ENCODE results near the gene FABP6. TPM values are rescaled to one million over a fixed set of nuclear protein-coding genes. Genes with fewer than 3 reads are reported as not detected.

The FABP6 gene
- total RNA-seq, 1 donor, result not detected

DNA sequence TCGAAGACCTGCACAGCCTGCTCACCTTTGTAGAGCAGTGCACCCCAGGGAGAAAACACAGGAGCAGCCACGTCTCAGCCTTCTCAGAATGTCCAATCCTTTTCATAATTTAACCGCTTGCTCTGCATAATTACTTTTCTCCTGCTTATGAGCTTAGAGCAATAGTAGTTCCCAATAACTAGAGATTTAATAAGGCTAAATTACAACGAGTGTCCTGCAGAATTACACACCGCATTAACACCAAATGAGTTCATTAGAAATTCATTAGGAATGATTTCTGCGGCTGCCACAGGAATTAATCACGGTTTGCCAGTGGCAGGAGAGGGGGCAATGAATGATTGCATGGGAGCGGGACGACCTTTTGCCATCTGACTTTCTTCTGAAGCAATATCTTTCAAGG, 18.7 kb upstream of the FABP6 start:
- TF ChIP-seq, protein P1, sequence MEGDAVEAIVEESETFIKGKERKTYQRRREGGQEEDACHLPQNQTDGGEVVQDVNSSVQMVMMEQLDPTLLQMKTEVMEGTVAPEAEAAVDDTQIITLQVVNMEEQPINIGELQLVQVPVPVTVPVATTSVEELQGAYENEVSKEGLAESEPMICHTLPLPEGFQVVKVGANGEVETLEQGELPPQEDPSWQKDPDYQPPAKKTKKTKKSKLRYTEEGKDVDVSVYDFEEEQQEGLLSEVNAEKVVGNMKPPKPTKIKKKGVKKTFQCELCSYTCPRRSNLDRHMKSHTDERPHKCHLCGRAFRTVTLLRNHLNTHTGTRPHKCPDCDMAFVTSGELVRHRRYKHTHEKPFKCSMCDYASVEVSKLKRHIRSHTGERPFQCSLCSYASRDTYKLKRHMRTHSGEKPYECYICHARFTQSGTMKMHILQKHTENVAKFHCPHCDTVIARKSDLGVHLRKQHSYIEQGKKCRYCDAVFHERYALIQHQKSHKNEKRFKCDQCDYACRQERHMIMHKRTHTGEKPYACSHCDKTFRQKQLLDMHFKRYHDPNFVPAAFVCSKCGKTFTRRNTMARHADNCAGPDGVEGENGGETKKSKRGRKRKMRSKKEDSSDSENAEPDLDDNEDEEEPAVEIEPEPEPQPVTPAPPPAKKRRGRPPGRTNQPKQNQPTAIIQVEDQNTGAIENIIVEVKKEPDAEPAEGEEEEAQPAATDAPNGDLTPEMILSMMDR (IDR thresholded peaks at IDR 0.05; ENCODE audit: extremely low read depth, low read depth, low read length), result no peak
- Histone ChIP-seq H2AFZ (ENCODE audit: low read length) (no peak overlapping the region), H3K4me2 (ENCODE audit: insufficient read depth, low read length) (no peak overlapping the region), H3K79me2 (ENCODE audit: insufficient read depth, low read length) (no peaks in the 10 kb centered on the region), H3K36me3 (ENCODE audit: insufficient read depth, low read length) (no peaks in the 10 kb centered on the region), H3K9me3 (ENCODE audit: low read depth, low read length) (no peaks in the 10 kb centered on the region), H3K4me3 (ENCODE audit: insufficient read depth, low read length) (no peak overlapping the region), H3K4me1 (ENCODE audit: insufficient read depth, low read length) (no peaks in the 10 kb centered on the region), H3K27me3 (ENCODE audit: insufficient read depth, low read length) (no peaks in the 10 kb centered on the region), H4K20me1 (ENCODE audit: insufficient read depth, low read length) (no peaks in the 10 kb centered on the region), H3K27ac (ENCODE audit: low read depth, low read length) (no peak overlapping the region)
- no peak for DNase-seq (ENCODE audit: insufficient read length, low spot score, missing footprints)

DNA sequence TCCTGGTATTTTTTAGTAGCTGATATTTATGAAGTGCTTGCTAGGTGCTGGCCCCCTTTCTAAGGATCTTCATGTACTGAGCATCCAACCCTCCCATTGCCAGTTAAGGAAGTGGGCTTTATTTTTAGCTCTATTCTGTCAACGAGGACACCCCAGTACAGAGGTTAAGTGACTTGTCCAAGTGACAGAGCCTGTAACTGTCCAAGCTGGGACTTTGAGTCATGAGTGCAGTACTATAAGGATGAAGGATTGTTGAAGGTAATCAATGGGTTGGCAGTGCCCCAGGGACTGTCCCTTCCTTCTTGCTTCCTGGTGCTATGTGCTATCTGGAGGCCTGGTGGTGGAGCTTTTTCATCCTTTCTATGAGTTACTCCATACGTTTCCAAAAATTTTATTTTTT, 18.0 kb upstream of the FABP6 start:
- TF ChIP-seq, protein P1 (IDR thresholded peaks at IDR 0.05; ENCODE audit: extremely low read depth, low read depth, low read length), result no peak
- no peaks in the 10 kb centered on the region for H3K36me3 ChIP-seq (ENCODE audit: insufficient read depth, low read length)
- DNase-seq (ENCODE audit: insufficient read length, low spot score, missing footprints), result no peak
- no peak overlapping the region for H3K4me2 ChIP-seq (ENCODE audit: insufficient read depth, low read length)
- H3K79me2 ChIP-seq (ENCODE audit: insufficient read depth, low read length), result no peaks in the 10 kb centered on the region
- H2AFZ ChIP-seq (ENCODE audit: low read length), result no peak overlapping the region
- H3K9me3 ChIP-seq (ENCODE audit: low read depth, low read length), result no peaks in the 10 kb centered on the region
- H4K20me1 ChIP-seq (ENCODE audit: insufficient read depth, low read length), result no peaks in the 10 kb centered on the region
- no peak overlapping the region for H3K27ac ChIP-seq (ENCODE audit: low read depth, low read length)
- H3K27me3 ChIP-seq (ENCODE audit: insufficient read depth, low read length), result no peaks in the 10 kb centered on the region
- no peak overlapping the region for H3K4me3 ChIP-seq (ENCODE audit: insufficient read depth, low read length)
- H3K4me1 ChIP-seq (ENCODE audit: insufficient read depth, low read length), result no peaks in the 10 kb centered on the region

DNA sequence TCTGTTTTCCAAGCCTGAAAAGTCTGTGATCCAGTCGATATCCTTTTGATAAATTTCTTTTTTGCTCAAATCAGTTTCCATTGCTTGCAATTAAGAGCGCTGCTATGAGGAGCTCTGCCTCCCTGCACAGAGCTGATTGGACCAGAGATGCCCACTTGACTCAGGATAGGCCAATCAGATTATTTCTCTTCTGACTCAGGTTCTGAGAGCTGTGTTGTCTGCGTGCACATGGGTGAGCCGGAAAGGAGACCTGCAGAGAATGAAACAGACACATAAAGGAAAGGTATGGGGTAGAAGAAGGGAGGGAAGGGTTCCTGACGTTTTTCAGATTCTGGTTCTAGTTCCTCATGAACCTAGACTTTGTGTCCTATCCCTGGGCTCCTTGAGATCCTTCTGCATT, 15.8 kb upstream of the FABP6 start:
- Histone ChIP-seq H3K27me3 (ENCODE audit: insufficient read depth, low read length) (no peaks in the 10 kb centered on the region), H3K79me2 (ENCODE audit: insufficient read depth, low read length) (no peaks in the 10 kb centered on the region), H3K4me2 (ENCODE audit: insufficient read depth, low read length) (no peak overlapping the region), H3K27ac (ENCODE audit: low read depth, low read length) (no peak overlapping the region), H2AFZ (ENCODE audit: low read length) (no peak overlapping the region), H3K36me3 (ENCODE audit: insufficient read depth, low read length) (no peaks in the 10 kb centered on the region), H4K20me1 (ENCODE audit: insufficient read depth, low read length) (no peaks in the 10 kb centered on the region), H3K4me3 (ENCODE audit: insufficient read depth, low read length) (no peak overlapping the region), H3K4me1 (ENCODE audit: insufficient read depth, low read length) (no peaks in the 10 kb centered on the region), H3K9me3 (ENCODE audit: low read depth, low read length) (no peaks in the 10 kb centered on the region)
- TF ChIP-seq, protein P1 (IDR thresholded peaks at IDR 0.05; ENCODE audit: extremely low read depth, low read depth, low read length), result no peak
- no peak for DNase-seq (ENCODE audit: insufficient read length, low spot score, missing footprints)

DNA sequence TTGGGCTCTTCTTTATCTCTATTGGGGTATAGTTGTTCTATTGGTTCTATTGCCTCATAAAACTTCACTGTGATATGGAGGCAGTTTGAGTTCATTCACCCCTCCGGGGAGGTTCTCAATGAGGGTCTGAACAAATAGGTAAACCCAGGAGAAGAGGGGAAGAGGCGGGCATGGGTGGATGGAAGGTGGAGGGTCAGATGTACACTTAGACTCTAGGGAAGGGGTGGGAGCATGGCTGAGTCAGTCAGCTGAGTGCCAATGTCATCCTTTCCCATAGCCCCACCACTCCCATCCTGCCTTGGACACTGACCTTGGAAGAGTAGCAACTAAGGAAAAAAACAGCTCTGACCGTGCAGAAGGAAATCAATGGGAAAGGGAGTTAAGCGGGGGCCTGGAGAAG, 9.9 kb upstream of the FABP6 start:
- no peaks in the 10 kb centered on the region for H3K79me2 ChIP-seq (ENCODE audit: insufficient read depth, low read length)
- no peak overlapping the region for H3K4me2 ChIP-seq (ENCODE audit: insufficient read depth, low read length)
- H3K27me3 ChIP-seq (ENCODE audit: insufficient read depth, low read length), result no peaks in the 10 kb centered on the region
- H4K20me1 ChIP-seq (ENCODE audit: insufficient read depth, low read length), result no peaks in the 10 kb centered on the region
- no peaks in the 10 kb centered on the region for H3K36me3 ChIP-seq (ENCODE audit: insufficient read depth, low read length)
- no peaks in the 10 kb centered on the region for H3K9me3 ChIP-seq (ENCODE audit: low read depth, low read length)
- DNase-seq (ENCODE audit: insufficient read length, low spot score, missing footprints), result no peak
- TF ChIP-seq, protein P1 (IDR thresholded peaks at IDR 0.05; ENCODE audit: extremely low read depth, low read depth, low read length), result no peak
- no peak overlapping the region for H3K4me3 ChIP-seq (ENCODE audit: insufficient read depth, low read length)
- no peak overlapping the region for H2AFZ ChIP-seq (ENCODE audit: low read length)
- no peak overlapping the region for H3K27ac ChIP-seq (ENCODE audit: low read depth, low read length)
- H3K4me1 ChIP-seq (ENCODE audit: insufficient read depth, low read length), result no peaks in the 10 kb centered on the region

All from osteoblast (primary cell).